ENCODE measurements around the gene TRIM42. TPM values are rescaled to one million over a fixed set of nuclear protein-coding genes. Genes with fewer than 3 reads are reported as not detected.

TRIM42 gene
- total and polyA plus RNA-seq, 2 donors from 2014 or later: not detected

GRCh38 chr3:140717921-140718320, 40.1 kb downstream of the TRIM42 start:
- intact Hi-C loops (cut with DNase I): no loop called here
- Histone ChIP-seq H3K36me3 (ENCODE audit: control insufficient read depth in 2 of 3, insufficient read depth in 3 of 3, low read length in 3 of 3) (no peaks in the 10 kb centered on the region), H3K4me1 (ENCODE audit: control insufficient read depth in 2 of 3, insufficient read depth in 2 of 3, low read depth in 1 of 3, low read length in 3 of 3) (peaks cover 0 to 12% (median 4%) of the 10 kb centered on the region in 3 donors), H3K9me3 (ENCODE audit: control insufficient read depth in 2 of 3, insufficient read depth in 1 of 3, low read length in 3 of 3) (no peaks in the 10 kb centered on the region), H3K9ac (ENCODE audit: low read length in 3 of 3) (no peak overlapping the region), H3K27me3 (ENCODE audit: control insufficient read depth, insufficient read depth, low read length) (no peaks in the 10 kb centered on the region), H3K4me3 (ENCODE audit: low read length in 3 of 3) (no peak overlapping the region), H3K27ac (ENCODE audit: low read depth in 2 of 2, low read length in 2 of 2) (no peak overlapping the region)
- no peak for TF ChIP-seq CTCF (IDR thresholded peaks at IDR 0.05; ENCODE audit: borderline replicate concordance, extremely low read depth, insufficient read depth)
- no peak for DNase-seq
- FAIRE-seq: no peak

GRCh38 chr3:140719841-140720614, 42.2 kb downstream of the TRIM42 start:
- no peak overlapping the region for H3K4me3 ChIP-seq (ENCODE audit: low read length in 3 of 3)
- H3K4me1 ChIP-seq (ENCODE audit: control insufficient read depth in 2 of 3, insufficient read depth in 2 of 3, low read depth in 1 of 3, low read length in 3 of 3): peaks cover 0 to 12% (median 4%) of the 10 kb centered on the region in 3 donors
- no peaks in the 10 kb centered on the region for H3K36me3 ChIP-seq (ENCODE audit: control insufficient read depth in 2 of 3, insufficient read depth in 3 of 3, low read length in 3 of 3)
- DNase-seq (no peak), FAIRE-seq (no peak)
- H3K9me3 ChIP-seq (ENCODE audit: control insufficient read depth in 2 of 3, insufficient read depth in 1 of 3, low read length in 3 of 3): no peaks in the 10 kb centered on the region
- H3K27ac ChIP-seq (ENCODE audit: low read depth in 2 of 2, low read length in 2 of 2): peak overlapping the region in 1 of 2 donors; percentile 49
- intact Hi-C loops (cut with DNase I): no loop called here
- H3K27me3 ChIP-seq (ENCODE audit: control insufficient read depth, insufficient read depth, low read length): no peaks in the 10 kb centered on the region
- no peak overlapping the region for H3K9ac ChIP-seq (ENCODE audit: low read length in 3 of 3)
- TF ChIP-seq CTCF (IDR thresholded peaks at IDR 0.05; ENCODE audit: borderline replicate concordance, extremely low read depth, insufficient read depth): no peak

- Histone ChIP-seq H3K36me3 (ENCODE audit: control insufficient read depth in 2 of 3, insufficient read depth in 3 of 3, low read length in 3 of 3) (no peaks in the 10 kb centered on the region), H3K27me3 (ENCODE audit: control insufficient read depth, insufficient read depth, low read length) (no peaks in the 10 kb centered on the region), H3K4me3 (ENCODE audit: low read length in 3 of 3) (no peak overlapping the region), H3K27ac (ENCODE audit: low read depth in 2 of 2, low read length in 2 of 2) (no peak overlapping the region), H3K9ac (ENCODE audit: low read length in 3 of 3) (no peak overlapping the region), H3K9me3 (ENCODE audit: control insufficient read depth in 2 of 3, insufficient read depth in 1 of 3, low read length in 3 of 3) (no peaks in the 10 kb centered on the region), H3K4me1 (ENCODE audit: control insufficient read depth in 2 of 3, insufficient read depth in 2 of 3, low read depth in 1 of 3, low read length in 3 of 3) (peaks cover 0 to 12% (median 8%) of the 10 kb centered on the region in 3 donors)
- FAIRE-seq (no peak), DNase-seq (no peak)
- intact Hi-C loops (cut with DNase I): no loop called here
- TF ChIP-seq CTCF (IDR thresholded peaks at IDR 0.05; ENCODE audit: borderline replicate concordance, extremely low read depth, insufficient read depth): no peak
These were observed 45.7 kb downstream of the TRIM42 start for GRCh38 chr3:140723576-140723975.
